ENCODE measurements around the gene KNCN. TPM values are rescaled to one million over a fixed set of nuclear protein-coding genes. Genes with fewer than 3 reads are reported as not detected.

Gene KNCN
- not detected for total RNA-seq
- polyA plus RNA-seq, result not detected

- Histone ChIP-seq H3K36me3 (ENCODE audit: control insufficient read depth, insufficient read depth, low read length) (no peaks in the 10 kb centered on the region), H3K27ac (ENCODE audit: insufficient read depth, low read length, poor library complexity, severe bottlenecking) (no peak within 1 kb of the TSS), H3K4me3 (ENCODE audit: low read depth, low read length) (no peak within 1 kb of the TSS), H3K4me1 (ENCODE audit: control insufficient read depth, insufficient read depth, low read length, poor library complexity, severe bottlenecking) (peaks cover 3% of the 10 kb centered on the region), H3K27me3 (ENCODE audit: control insufficient read depth, insufficient read depth, low read length) (no peaks in the 10 kb centered on the region), H3K9me3 (ENCODE audit: control insufficient read depth in 2 of 2, low read length in 2 of 2) (no peaks in the 10 kb centered on the region)
- no peaks in the 10 kb centered on the region for H3K9me3 Mint-ChIP-seq
- no peak for ATAC-seq (ENCODE audit: low read depth in 2 of 2)
- H3K4me1 Mint-ChIP-seq, result peaks cover 6 to 12% (median 10%) of the 10 kb centered on the region in 4 donors
- H3K4me3 Mint-ChIP-seq, result no peak within 1 kb of the TSS
- H3K36me3 Mint-ChIP-seq, result no peaks in the 10 kb centered on the region
- no peak for DNase-seq
- peaks cover 4% of the 10 kb centered on the region for H3K27me3 Mint-ChIP-seq
- H3K27ac Mint-ChIP-seq, result no peak within 1 kb of the TSS
Measured at GRCh38 chr1:46551597-46552095, at the start of gene KNCN. Gene KNCN, minus strand, starts transcription at chr1:46551647. Its CDS starts 432 bp downstream, at chr1:46551215.

GRCh38 chr1:46599059-46599970 lies 47.9 kb upstream of the KNCN start:
- Mint-ChIP-seq H3K9me3 (no peaks in the 10 kb centered on the region), H3K4me3 (peak overlapping the region in 1 of 4 donors; percentile 50), H3K27me3 (no peaks in the 10 kb centered on the region), H3K27ac (peak overlapping the region in 2 of 3 donors; percentile 13 to 44), H3K36me3 (peaks cover 14% of the 10 kb centered on the region), H3K4me1 (peaks cover 14 to 74% (median 53%) of the 10 kb centered on the region in 4 donors)
- no peak for ATAC-seq (ENCODE audit: low read depth in 2 of 2)
- Histone ChIP-seq H3K4me3 (ENCODE audit: low read depth, low read length) (no peak overlapping the region), H3K27ac (ENCODE audit: insufficient read depth, low read length, poor library complexity, severe bottlenecking) (no peak overlapping the region), H3K36me3 (ENCODE audit: control insufficient read depth, insufficient read depth, low read length) (no peaks in the 10 kb centered on the region), H3K4me1 (ENCODE audit: control insufficient read depth, insufficient read depth, low read length, poor library complexity, severe bottlenecking) (peaks cover 24% of the 10 kb centered on the region), H3K9me3 (ENCODE audit: control insufficient read depth in 2 of 2, low read length in 2 of 2) (no peaks in the 10 kb centered on the region), H3K27me3 (ENCODE audit: control insufficient read depth, insufficient read depth, low read length) (no peaks in the 10 kb centered on the region)
- no peak for DNase-seq

- Mint-ChIP-seq H3K4me3 (no peak overlapping the region), H3K4me1 (peaks cover 12 to 57% (median 50%) of the 10 kb centered on the region in 4 donors), H3K27me3 (no peaks in the 10 kb centered on the region), H3K27ac (peak overlapping the region in 1 of 3 donors; percentile 58), H3K9me3 (no peaks in the 10 kb centered on the region), H3K36me3 (peaks cover 33% of the 10 kb centered on the region)
- Histone ChIP-seq H3K27me3 (ENCODE audit: control insufficient read depth, insufficient read depth, low read length) (no peaks in the 10 kb centered on the region), H3K36me3 (ENCODE audit: control insufficient read depth, insufficient read depth, low read length) (peaks cover 22% of the 10 kb centered on the region), H3K4me1 (ENCODE audit: control insufficient read depth, insufficient read depth, low read length, poor library complexity, severe bottlenecking) (peaks cover 12% of the 10 kb centered on the region), H3K4me3 (ENCODE audit: low read depth, low read length) (no peak overlapping the region), H3K27ac (ENCODE audit: insufficient read depth, low read length, poor library complexity, severe bottlenecking) (no peak overlapping the region), H3K9me3 (ENCODE audit: control insufficient read depth in 2 of 2, low read length in 2 of 2) (no peaks in the 10 kb centered on the region)
- ATAC-seq (ENCODE audit: low read depth in 2 of 2) (no peak), DNase-seq (no peak)
Measured at GRCh38 chr1:46596846-46597245, 45.4 kb upstream of the KNCN start.

- Histone ChIP-seq H3K4me3 (ENCODE audit: low read depth, low read length) (no peak overlapping the region), H3K36me3 (ENCODE audit: control insufficient read depth, insufficient read depth, low read length) (peaks cover 30% of the 10 kb centered on the region), H3K9me3 (ENCODE audit: control insufficient read depth in 2 of 2, low read length in 2 of 2) (no peaks in the 10 kb centered on the region), H3K27ac (ENCODE audit: insufficient read depth, low read length, poor library complexity, severe bottlenecking) (no peak overlapping the region), H3K27me3 (ENCODE audit: control insufficient read depth, insufficient read depth, low read length) (no peaks in the 10 kb centered on the region), H3K4me1 (ENCODE audit: control insufficient read depth, insufficient read depth, low read length, poor library complexity, severe bottlenecking) (peaks cover 12% of the 10 kb centered on the region)
- Mint-ChIP-seq H3K36me3 (peaks cover 41% of the 10 kb centered on the region), H3K4me3 (no peak overlapping the region), H3K4me1 (peaks cover 9 to 49% (median 42%) of the 10 kb centered on the region in 4 donors), H3K27me3 (no peaks in the 10 kb centered on the region), H3K27ac (peak overlapping the region in 1 of 3 donors; percentile 2), H3K9me3 (no peaks in the 10 kb centered on the region)
- DNase-seq, result no peak
- ATAC-seq (ENCODE audit: low read depth in 2 of 2), result no peak
Measured at GRCh38 chr1:46596036-46596435, 44.6 kb upstream of the KNCN start.

GRCh38 chr1:46595127-46595526 lies 43.7 kb upstream of the KNCN start:
- no peak for ATAC-seq (ENCODE audit: low read depth in 2 of 2)
- no peak overlapping the region for H3K4me3 Mint-ChIP-seq
- no peaks in the 10 kb centered on the region for H3K27me3 Mint-ChIP-seq
- Histone ChIP-seq H3K27ac (ENCODE audit: insufficient read depth, low read length, poor library complexity, severe bottlenecking) (no peak overlapping the region), H3K4me1 (ENCODE audit: control insufficient read depth, insufficient read depth, low read length, poor library complexity, severe bottlenecking) (peaks cover 12% of the 10 kb centered on the region), H3K27me3 (ENCODE audit: control insufficient read depth, insufficient read depth, low read length) (no peaks in the 10 kb centered on the region), H3K36me3 (ENCODE audit: control insufficient read depth, insufficient read depth, low read length) (peaks cover 38% of the 10 kb centered on the region), H3K4me3 (ENCODE audit: low read depth, low read length) (no peak overlapping the region), H3K9me3 (ENCODE audit: control insufficient read depth in 2 of 2, low read length in 2 of 2) (no peaks in the 10 kb centered on the region)
- DNase-seq, result no peak
- peak overlapping the region in 1 of 3 donors; percentile 2 for H3K27ac Mint-ChIP-seq
- peaks cover 5 to 44% (median 38%) of the 10 kb centered on the region in 4 donors for H3K4me1 Mint-ChIP-seq
- H3K36me3 Mint-ChIP-seq, result peaks cover 47% of the 10 kb centered on the region
- no peaks in the 10 kb centered on the region for H3K9me3 Mint-ChIP-seq

GRCh38 chr1:46594063-46594462 lies 42.6 kb upstream of the KNCN start:
- Histone ChIP-seq H3K27ac (ENCODE audit: insufficient read depth, low read length, poor library complexity, severe bottlenecking) (no peak overlapping the region), H3K9me3 (ENCODE audit: control insufficient read depth in 2 of 2, low read length in 2 of 2) (no peaks in the 10 kb centered on the region), H3K27me3 (ENCODE audit: control insufficient read depth, insufficient read depth, low read length) (no peaks in the 10 kb centered on the region), H3K36me3 (ENCODE audit: control insufficient read depth, insufficient read depth, low read length) (peaks cover 48% of the 10 kb centered on the region), H3K4me3 (ENCODE audit: low read depth, low read length) (no peak overlapping the region), H3K4me1 (ENCODE audit: control insufficient read depth, insufficient read depth, low read length, poor library complexity, severe bottlenecking) (peaks cover 8% of the 10 kb centered on the region)
- ATAC-seq (ENCODE audit: low read depth in 2 of 2), result no peak
- H3K4me3 Mint-ChIP-seq, result no peak overlapping the region
- no peaks in the 10 kb centered on the region for H3K27me3 Mint-ChIP-seq
- H3K36me3 Mint-ChIP-seq, result peaks cover 58% of the 10 kb centered on the region
- DNase-seq, result no peak
- H3K9me3 Mint-ChIP-seq, result no peaks in the 10 kb centered on the region
- peaks cover 0 to 34% (median 29%) of the 10 kb centered on the region in 4 donors for H3K4me1 Mint-ChIP-seq
- no peak overlapping the region for H3K27ac Mint-ChIP-seq

GRCh38 chr1:46592823-46593222 lies 41.4 kb upstream of the KNCN start:
- H3K9me3 ChIP-seq (ENCODE audit: control insufficient read depth in 2 of 2, low read length in 2 of 2), result no peaks in the 10 kb centered on the region
- H3K4me1 Mint-ChIP-seq, result peaks cover 0 to 32% (median 22%) of the 10 kb centered on the region in 4 donors
- H3K4me3 Mint-ChIP-seq, result no peak overlapping the region
- H3K4me3 ChIP-seq (ENCODE audit: low read depth, low read length), result no peak overlapping the region
- peaks cover 8% of the 10 kb centered on the region for H3K4me1 ChIP-seq (ENCODE audit: control insufficient read depth, insufficient read depth, low read length, poor library complexity, severe bottlenecking)
- no peaks in the 10 kb centered on the region for H3K27me3 Mint-ChIP-seq
- no peak overlapping the region for H3K27ac Mint-ChIP-seq
- no peak overlapping the region for H3K27ac ChIP-seq (ENCODE audit: insufficient read depth, low read length, poor library complexity, severe bottlenecking)
- H3K36me3 ChIP-seq (ENCODE audit: control insufficient read depth, insufficient read depth, low read length), result peaks cover 53% of the 10 kb centered on the region
- no peak for ATAC-seq (ENCODE audit: low read depth in 2 of 2)
- peaks cover 60% of the 10 kb centered on the region for H3K36me3 Mint-ChIP-seq
- H3K9me3 Mint-ChIP-seq, result no peaks in the 10 kb centered on the region
- no peaks in the 10 kb centered on the region for H3K27me3 ChIP-seq (ENCODE audit: control insufficient read depth, insufficient read depth, low read length)
- no peak for DNase-seq

All from CD4-positive, CD25-positive, alpha-beta regulatory T cell (primary cell).